ENCODE data around the gene SPTB. TPM values are rescaled to one million over a fixed set of nuclear protein-coding genes. Genes with fewer than 3 reads are reported as not detected.

SPTB gene
- total RNA-seq, 1 experiment from 2014 or later = 2.3 TPM

- Mint-ChIP-seq H3K4me3 (no peak overlapping the region), H3K27me3 (ENCODE audit: low read depth) (peaks cover 12% of the 10 kb centered on the region), H3K9me3 (no peaks in the 10 kb centered on the region), H3K36me3 (ENCODE audit: insufficient read depth in 1 of 3, low read depth in 3 of 3) (no peaks in the 10 kb centered on the region), H3K4me1 (peaks cover 16% of the 10 kb centered on the region in 2 experiments), H3K27ac (peak overlapping the region in 1 of 3 experiments; percentile 13; a peak in 1 of 7 replicates)
- H2AFZ ChIP-seq (ENCODE audit: low read length) = no peak overlapping the region
- H3K56ac ChIP-seq (ENCODE audit: insufficient read length, low read depth, low read length) = no peak overlapping the region
- no peaks in the 10 kb centered on the region for H4K20me1 ChIP-seq (ENCODE audit: control insufficient read depth, insufficient read depth, insufficient read length)
- H4K8ac ChIP-seq (replicated peaks; ENCODE audit: insufficient read length, low read depth, low read length) = no peak overlapping the region
- no peak overlapping the region for H2BK15ac ChIP-seq (ENCODE audit: low read depth, low read length)
- no peak overlapping the region for H4K5ac ChIP-seq (ENCODE audit: insufficient read length, low read depth, low read length)
- H4K91ac ChIP-seq (ENCODE audit: insufficient read length, low read depth, low read length) = no peak overlapping the region
- no peak overlapping the region for H2BK12ac ChIP-seq (ENCODE audit: insufficient read length, low read depth, low read length)
- H2BK20ac ChIP-seq (ENCODE audit: low read depth, low read length, poor library complexity, severe bottlenecking) = no peak overlapping the region
- H3K4ac ChIP-seq (ENCODE audit: low read depth, low read length) = no peak overlapping the region
- no peak for TF ChIP-seq CTCF (conservative IDR thresholded peaks at IDR 0.05)
- H3K9ac ChIP-seq (ENCODE audit: extremely low read depth, insufficient read length, low read length) = no peak overlapping the region
- H3K79me1 ChIP-seq (ENCODE audit: insufficient read depth, low read depth, low read length, poor library complexity, severe bottlenecking) = no peaks in the 10 kb centered on the region
- H3K23ac ChIP-seq (ENCODE audit: insufficient read length, low read depth, low read length) = no peak overlapping the region
- DNase-seq = no peak
- H3K23me2 ChIP-seq (ENCODE audit: insufficient read length, low read depth, low read length, poor library complexity, severe bottlenecking) = peaks cover 3% of the 10 kb centered on the region
- H2AK5ac ChIP-seq (ENCODE audit: insufficient read length, low read length) = no peak overlapping the region
- H3K18ac ChIP-seq (ENCODE audit: insufficient read length, low read depth, low read length) = no peak overlapping the region
- no peak overlapping the region for H3K4me2 ChIP-seq (ENCODE audit: insufficient read depth, insufficient read length, low read length)
- H3K9me3 ChIP-seq (ENCODE audit: control insufficient read depth, low read depth, low read length) = no peaks in the 10 kb centered on the region
- no peak overlapping the region for H2BK5ac ChIP-seq (ENCODE audit: insufficient read length, low read length)
- no peak overlapping the region for H3K27ac ChIP-seq (ENCODE audit: insufficient read length, low read depth, low read length)
- H2BK120ac ChIP-seq (ENCODE audit: low read depth, low read length, poor library complexity, severe bottlenecking) = no peak overlapping the region
- peaks cover 5% of the 10 kb centered on the region; the same call in 1 of the 2 replicates for H3K4me1 ChIP-seq (ENCODE audit: insufficient read depth, low read length)
- H3K27me3 ChIP-seq (ENCODE audit: insufficient read depth, low read length) = no peaks in the 10 kb centered on the region
- no peak overlapping the region for H3K14ac ChIP-seq (ENCODE audit: insufficient read depth, low read length)
- H3T11ph ChIP-seq (ENCODE audit: low read length) = no peak overlapping the region
- H3K79me2 ChIP-seq (ENCODE audit: insufficient read depth, low read length) = no peaks in the 10 kb centered on the region
- no CpG with 5 or more reads among the region's 6 CpGs for WGBS (ENCODE audit: extremely low coverage, insufficient read length, low lambda C conversion rate)
Measured at GRCh38 chr14:64816221-64816783, 63.4 kb downstream of the SPTB start.
